ENCODE measurements around the gene ZFPM1.

- TF ChIP-seq CTCF (IDR thresholded peaks at IDR 0.05): no peak
- no peak for TF ChIP-seq POLR2A (IDR thresholded peaks at IDR 0.05)
Observed at GRCh38 chr16:88529596-88529995, 76.5 kb downstream of the ZFPM1 start.

Measured in thyroid gland (tissue), 4 donors.